SK-N-SH (cell line): ENCODE measurements around the gene RAMACL. TPM values are rescaled to one million over a fixed set of nuclear protein-coding genes. Genes with fewer than 3 reads are reported as not detected.

Experiments used
- CTCF ChIA-PET: fragments of 300-600, 350-600 bp; formaldehyde crosslinking; extraction: SDS; loops from one replicate; lab custom pipeline; 2021; lab: Yijun Ruan, JAX
- POLR2A ChIA-PET: fragments of 350-600 bp; sonication (Branson Sonifier 250); formaldehyde crosslinking; extraction: SDS; loops from one replicate; lab custom pipeline; 2020; ENCODE audit warnings: antibody characterized with exemption, inconsistent platforms; lab: Yijun Ruan, JAX
- DNase-seq: peaks from one replicate; pipeline ENCODE4 v3.0.0; 2012
- H2AFZ ChIP-seq: fragments of 200-600 bp; sonication (generic); 2 replicates; pipeline ENCODE4 v1.8.1; 2016; ENCODE audit warnings: antibody characterized with exemption, mild to moderate bottlenecking, low read depth
- H3F3A ChIP-seq: fragments of 200-600 bp; sonication (generic); replicated peaks from 2 replicates; pipeline ENCODE3; 2016; ENCODE audit warnings: antibody characterized with exemption, mild to moderate bottlenecking; ENCODE audit not compliant: insufficient read depth
- H3K27ac ChIP-seq, 2 experiments: fragments of 200-500 bp in 1 of 2; fragments of 200-600 bp in 1 of 2; sonication (Bioruptor generic) in 1 of 2; sonication (generic), shearing (Covaris generic) in 1 of 2; 2 replicates each; pipeline versions ENCODE4 v1.5.1 to v1.6.1; 2014 to 2016; ENCODE audit warnings: low read depth in 2 of 2, inconsistent platforms in 1 of 2, low read length in 1 of 2, mild to moderate bottlenecking in 1 of 2, mixed read lengths in 1 of 2
- H3K27me3 ChIP-seq: fragments of 200-600 bp; sonication (generic), shearing (Covaris generic); 2 replicates; pipeline ENCODE4 v1.6.1; 2016; ENCODE audit warnings: mixed run types; ENCODE audit not compliant: insufficient read depth
- H3K36me3 ChIP-seq, 2 experiments: fragments of 200-500 bp in 1 of 2; fragments of 200-600 bp in 1 of 2; sonication (Bioruptor generic) in 1 of 2; sonication (generic) in 1 of 2; replicated peaks in 1 of 2; 2 replicates each; pipeline versions ENCODE3 to v1.5.1; 2014 to 2016; ENCODE audit warnings: low read length in 1 of 2, mild to moderate bottlenecking in 1 of 2; ENCODE audit not compliant: insufficient read depth in 2 of 2, control insufficient read depth in 1 of 2
- H3K4me1 ChIP-seq, 2 experiments: fragments of 200-500 bp in 1 of 2; fragments of 200-600 bp in 1 of 2; sonication (Bioruptor generic) in 1 of 2; sonication (generic), shearing (Covaris generic) in 1 of 2; 2 replicates each; pipeline versions ENCODE4 v1.5.1 to v1.6.1; 2014 to 2016; ENCODE audit warnings: low read depth in 1 of 2, low read length in 1 of 2, mixed run types in 1 of 2; ENCODE audit not compliant: insufficient read depth in 2 of 2, control insufficient read depth in 1 of 2
- H3K4me2 ChIP-seq: fragments of 200-600 bp; sonication (generic), shearing (Covaris generic); 2 replicates; pipeline ENCODE4 v1.6.1; 2017; ENCODE audit warnings: mixed run types
- H3K4me3 ChIP-seq, 2 experiments: fragments of 200-500 bp in 1 of 2; fragments of 200-600 bp in 1 of 2; sonication (Bioruptor generic) in 1 of 2; sonication (generic), shearing (Covaris generic) in 1 of 2; 2 replicates each; pipeline versions ENCODE4 v1.5.1 to v1.8.1; 2014 to 2016; ENCODE audit warnings: low read depth in 2 of 2, inconsistent platforms in 1 of 2, low read length in 1 of 2, mild to moderate bottlenecking in 1 of 2, mixed read lengths in 1 of 2, moderate library complexity in 1 of 2
- H3K79me2 ChIP-seq: fragments of 200-600 bp; sonication (generic); 2 replicates; pipeline ENCODE4 v1.8.1; 2017; ENCODE audit warnings: mild to moderate bottlenecking; ENCODE audit not compliant: insufficient read depth
- H3K9ac ChIP-seq: fragments of 200-600 bp; sonication (generic); 2 replicates; pipeline ENCODE4 v1.6.1; 2017; ENCODE audit warnings: mixed run types
- H3K9me2 ChIP-seq: fragments of 200-600 bp; sonication (generic); 2 replicates; pipeline ENCODE4 v1.6.1; 2017; ENCODE audit warnings: mixed run types
- H3K9me3 ChIP-seq: fragments of 200-600 bp; sonication (generic); 2 replicates; pipeline ENCODE4 v1.6.1; 2017; ENCODE audit warnings: mixed run types, mild to moderate bottlenecking, moderate library complexity
- H4K20me1 ChIP-seq: fragments of 200-600 bp; sonication (generic); 2 replicates; pipeline ENCODE4 v1.6.1; 2017; ENCODE audit warnings: mild to moderate bottlenecking, mixed run types; ENCODE audit not compliant: insufficient read depth
- CHD2 ChIP-seq: fragments of 150-350 bp; IDR thresholded peaks from 2 replicates; pipeline ENCODE4 v1.6.1; 2018; ENCODE audit warnings: low read length; ENCODE audit not compliant: partially characterized antibody
- EP300 ChIP-seq, 2 experiments: IDR thresholded peaks; 2 replicates each; pipeline versions ENCODE4 v1.4.0 to v1.6.1; 2012; ENCODE audit warnings: borderline replicate concordance in 1 of 2, low read depth in 1 of 2, low read length in 1 of 2
- EZH2phosphoT487 ChIP-seq: fragments of 200-600 bp; sonication (generic); IDR thresholded peaks from 2 replicates; pipeline ENCODE4 v1.6.1; 2017; ENCODE audit warnings: low read depth, mixed run types, mild to moderate bottlenecking, antibody characterized with exemption, moderate library complexity, borderline replicate concordance
- FOSL2 ChIP-seq: IDR thresholded peaks from 2 replicates; pipeline ENCODE4 v1.4.0; 2012; ENCODE audit warnings: low read depth, mild to moderate bottlenecking, moderate library complexity, borderline replicate concordance
- FOXJ3 ChIP-seq: sonication (generic); formaldehyde crosslinking; IDR thresholded peaks from 2 replicates; pipeline ENCODE4 v1.5.1; 2020; ENCODE audit warnings: mild to moderate bottlenecking, missing genetic modification reagents
- GABPA ChIP-seq: IDR thresholded peaks from 2 replicates; pipeline ENCODE4 v1.4.0; 2012; ENCODE audit warnings: low read depth, mild to moderate bottlenecking
- JUND ChIP-seq: IDR thresholded peaks from 2 replicates; pipeline ENCODE4 v1.4.0; 2012
- NFIC ChIP-seq: IDR thresholded peaks from 2 replicates; pipeline ENCODE4 v1.4.0; 2012; ENCODE audit warnings: borderline replicate concordance
- PBX3 ChIP-seq: IDR thresholded peaks from 2 replicates; pipeline ENCODE4; 2012
- RCOR1 ChIP-seq: fragments of 150-350 bp; IDR thresholded peaks from 2 replicates; pipeline ENCODE4 v1.6.1; 2017; ENCODE audit warnings: antibody characterized with exemption, low read length
- RFX5 ChIP-seq: IDR thresholded peaks from 2 replicates; pipeline ENCODE4 v1.6.1; 2012; ENCODE audit warnings: mild to moderate bottlenecking, improper control_type of control experiment, low read length
- SIN3A ChIP-seq: IDR thresholded peaks from 2 replicates; pipeline ENCODE4 v1.6.1; 2012; ENCODE audit warnings: low read depth, mild to moderate bottlenecking, low read length, moderate library complexity, borderline replicate concordance
- SMC3 ChIP-seq: IDR thresholded peaks from 2 replicates; pipeline ENCODE4 v1.6.1; 2012; ENCODE audit warnings: low read depth, low read length, improper control_type of control experiment
- TEAD4 ChIP-seq: IDR thresholded peaks from 2 replicates; pipeline ENCODE4 v1.4.0; 2012; ENCODE audit warnings: mild to moderate bottlenecking, borderline replicate concordance; ENCODE audit not compliant: insufficient read depth
- USF1 ChIP-seq: IDR thresholded peaks from 2 replicates; pipeline ENCODE4 v1.4.0; 2012; ENCODE audit warnings: low read depth, borderline replicate concordance
- YY1 ChIP-seq: IDR thresholded peaks from 2 replicates; pipeline ENCODE4 v1.4.0; 2012; ENCODE audit warnings: low read depth, mild to moderate bottlenecking
- WGBS: methylation state at CpG from one replicate; pipeline ENCODE4 v1.1.6; 2017; ENCODE audit warnings: low lambda C conversion rate; 5-methylcytosine and 5-hydroxymethylcytosine counted together
- polyA plus RNA-seq, 3 experiments: library from polyadenylated mRNA; depleted of rRNA; stranded (reverse); fragments of >200 nt; gene quantifications; 2 replicates each; pipeline ENCODE4 v1.2.3, GENCODE V29; 2012
- TF ChIP-seq, protein P1 (sequence below): fragments of 150-350 bp; IDR thresholded peaks from 2 replicates; pipeline ENCODE4 v1.6.1; 2017; ENCODE audit warnings: antibody characterized with exemption, low read length, low read depth, borderline replicate concordance
- TF ChIP-seq, protein P2 (sequence below): fragments of 150-350 bp; IDR thresholded peaks from 2 replicates; pipeline ENCODE4 v1.6.1; 2016; ENCODE audit warnings: mild to moderate bottlenecking, low read depth, low read length
- TF ChIP-seq, protein P3 (sequence below): IDR thresholded peaks from 2 replicates; pipeline ENCODE4 v1.4.0; 2012; ENCODE audit warnings: low read depth

Gene RAMACL
- polyA plus RNA-seq, 1 of the 3 experiments (the other 2 are of a cell fraction): 0.10 TPM

- H3K36me3 ChIP-seq: peaks cover 14 to 30% of the 10 kb centered on the region in 2 experiments
- POLR2A ChIA-PET: no interaction called here
- no peak for TF ChIP-seq JUND
- TF ChIP-seq FOXJ3: no peak
- no peak for TF ChIP-seq CHD2
- TF ChIP-seq GABPA: no peak
- TF ChIP-seq, protein P1, sequence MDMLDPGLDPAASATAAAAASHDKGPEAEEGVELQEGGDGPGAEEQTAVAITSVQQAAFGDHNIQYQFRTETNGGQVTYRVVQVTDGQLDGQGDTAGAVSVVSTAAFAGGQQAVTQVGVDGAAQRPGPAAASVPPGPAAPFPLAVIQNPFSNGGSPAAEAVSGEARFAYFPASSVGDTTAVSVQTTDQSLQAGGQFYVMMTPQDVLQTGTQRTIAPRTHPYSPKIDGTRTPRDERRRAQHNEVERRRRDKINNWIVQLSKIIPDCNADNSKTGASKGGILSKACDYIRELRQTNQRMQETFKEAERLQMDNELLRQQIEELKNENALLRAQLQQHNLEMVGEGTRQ: no peak
- no peak for TF ChIP-seq FOSL2
- TF ChIP-seq PBX3: no peak
- TF ChIP-seq SMC3: no peak
- TF ChIP-seq RFX5: no peak
- TF ChIP-seq, all 33 proteins: peak for 0
- Histone ChIP-seq H4K20me1 (no peaks in the 10 kb centered on the region), H3K4me1 (peaks cover 3 to 9% of the 10 kb centered on the region in 2 experiments; a peak in 3 of 4 replicates), H3K9me2 (no peaks in the 10 kb centered on the region), H3K9ac (no peak overlapping the region), H3K9me3 (peaks cover 6% of the 10 kb centered on the region; the same call in 1 of the 2 replicates), H3K79me2 (peaks cover 48% of the 10 kb centered on the region), H3K27ac (no peak overlapping the region), H3F3A (peaks cover 9% of the 10 kb centered on the region), H3K4me2 (no peak overlapping the region), H3K4me3 (no peak overlapping the region), H2AFZ (no peak overlapping the region), H3K27me3 (no peaks in the 10 kb centered on the region)
- DNase-seq: no peak
- CTCF ChIA-PET: no interaction called here
- 81% methylated on average over 10 of the region's 10 CpGs for WGBS
These were observed 24.6 kb downstream of the RAMACL start for GRCh38 chr6:166561771-166562359.

DNA sequence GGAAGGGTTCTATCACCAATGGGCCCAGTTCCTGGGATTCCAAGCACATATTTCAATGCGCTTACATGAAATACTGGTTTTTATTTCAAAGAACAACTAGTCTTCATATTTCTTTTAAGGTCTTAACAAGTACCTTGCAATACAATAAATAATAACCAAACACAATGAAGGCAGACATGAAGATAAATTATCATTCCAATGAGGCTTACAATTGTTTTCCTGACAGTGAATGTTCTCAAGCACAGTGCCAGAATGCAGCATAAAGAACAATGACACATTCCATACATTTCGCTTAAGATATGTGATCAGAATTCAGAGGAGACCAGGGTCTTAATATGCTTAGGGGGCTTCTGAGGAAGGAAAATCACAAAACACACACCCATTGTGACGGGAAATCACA is 26.3 kb downstream of the RAMACL start:
- no peaks in the 10 kb centered on the region for H3K27me3 ChIP-seq
- no peak overlapping the region; a peak in 1 of 4 replicates for H3K4me3 ChIP-seq
- peaks cover 7% of the 10 kb centered on the region for H3F3A ChIP-seq
- CTCF ChIA-PET: no interaction called here
- peaks cover 48% of the 10 kb centered on the region for H3K79me2 ChIP-seq
- H3K27ac ChIP-seq: no peak overlapping the region
- no peak overlapping the region for H3K4me2 ChIP-seq
- H3K36me3 ChIP-seq: peaks cover 14 to 30% of the 10 kb centered on the region in 2 experiments
- no peak overlapping the region for H3K9ac ChIP-seq
- peaks cover 6% of the 10 kb centered on the region; the same call in 1 of the 2 replicates for H3K9me3 ChIP-seq
- no peaks in the 10 kb centered on the region for H4K20me1 ChIP-seq
- whole genome bisulfite sequencing: 86% methylated on average over 3 of the region's 3 CpGs
- POLR2A ChIA-PET: no interaction called here
- no peak for DNase-seq
- no peaks in the 10 kb centered on the region for H3K9me2 ChIP-seq
- H2AFZ ChIP-seq: no peak overlapping the region
- peaks cover 4 to 5% of the 10 kb centered on the region in 2 experiments; a peak in 1 of 4 replicates for H3K4me1 ChIP-seq
- TF ChIP-seq, protein P2, sequence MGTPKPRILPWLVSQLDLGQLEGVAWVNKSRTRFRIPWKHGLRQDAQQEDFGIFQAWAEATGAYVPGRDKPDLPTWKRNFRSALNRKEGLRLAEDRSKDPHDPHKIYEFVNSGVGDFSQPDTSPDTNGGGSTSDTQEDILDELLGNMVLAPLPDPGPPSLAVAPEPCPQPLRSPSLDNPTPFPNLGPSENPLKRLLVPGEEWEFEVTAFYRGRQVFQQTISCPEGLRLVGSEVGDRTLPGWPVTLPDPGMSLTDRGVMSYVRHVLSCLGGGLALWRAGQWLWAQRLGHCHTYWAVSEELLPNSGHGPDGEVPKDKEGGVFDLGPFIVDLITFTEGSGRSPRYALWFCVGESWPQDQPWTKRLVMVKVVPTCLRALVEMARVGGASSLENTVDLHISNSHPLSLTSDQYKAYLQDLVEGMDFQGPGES: no peak
- no peak for TF ChIP-seq JUND
- no peak for TF ChIP-seq SIN3A
- no peak for TF ChIP-seq YY1
- no peak for TF ChIP-seq EZH2phosphoT487
- TF ChIP-seq RFX5: no peak
- no peak for TF ChIP-seq TEAD4
- TF ChIP-seq, protein P1: no peak
- no peak for TF ChIP-seq FOXJ3
- no peak for TF ChIP-seq USF1
- TF ChIP-seq RCOR1: no peak
- no peak for TF ChIP-seq NFIC
- TF ChIP-seq PBX3: no peak
- TF ChIP-seq, protein P3, sequence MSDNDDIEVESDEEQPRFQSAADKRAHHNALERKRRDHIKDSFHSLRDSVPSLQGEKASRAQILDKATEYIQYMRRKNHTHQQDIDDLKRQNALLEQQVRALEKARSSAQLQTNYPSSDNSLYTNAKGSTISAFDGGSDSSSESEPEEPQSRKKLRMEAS: no peak
- no peak for TF ChIP-seq EP300 (IDR thresholded peaks at IDR 0.05; ENCODE audit: borderline replicate concordance in 1 of 2, low read depth in 1 of 2, low read length in 1 of 2)
- TF ChIP-seq FOSL2: no peak
- TF ChIP-seq GABPA: no peak
